HG02571 (cell line): ENCODE data around the gene FAM186B.
A peak's percentile ranks its signal among the peaks of the same experiment; 100 is the strongest.
"Not testable (repeated sequence)": the region's sequence is repeated elsewhere in the genome, so short reads cannot be mapped to it uniquely, and the experiment has no call there.

Experiments
- ATAC-seq: cut with Tn5 transposase; IDR thresholded peaks from one replicate; pipeline ENCODE4 v1.9.1; 2021; ENCODE audit warnings: mild to moderate bottlenecking, moderate library complexity; ENCODE audit not compliant: unreplicated experiment

The FAM186B gene

DNA sequence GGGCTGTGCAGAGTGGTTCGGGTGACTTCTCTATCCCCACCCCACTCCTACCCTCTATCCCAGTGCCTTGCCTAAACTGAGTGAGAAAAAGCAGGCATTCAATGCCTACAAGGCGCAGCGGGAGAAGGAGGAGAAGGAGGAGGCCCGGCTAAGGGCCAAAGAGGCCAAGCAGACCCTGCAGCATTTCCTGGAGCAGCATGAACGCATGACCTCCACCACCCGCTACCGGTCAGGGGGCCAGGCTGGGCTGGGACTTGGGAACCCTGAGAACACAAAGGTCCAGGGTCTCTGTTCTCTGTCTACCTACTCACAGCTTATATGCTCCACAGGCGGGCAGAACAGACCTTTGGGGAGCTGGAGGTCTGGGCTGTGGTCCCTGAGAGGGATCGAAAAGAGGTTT is 29.6 kb upstream of the FAM186B start:
- ATAC-seq = no peak

DNA sequence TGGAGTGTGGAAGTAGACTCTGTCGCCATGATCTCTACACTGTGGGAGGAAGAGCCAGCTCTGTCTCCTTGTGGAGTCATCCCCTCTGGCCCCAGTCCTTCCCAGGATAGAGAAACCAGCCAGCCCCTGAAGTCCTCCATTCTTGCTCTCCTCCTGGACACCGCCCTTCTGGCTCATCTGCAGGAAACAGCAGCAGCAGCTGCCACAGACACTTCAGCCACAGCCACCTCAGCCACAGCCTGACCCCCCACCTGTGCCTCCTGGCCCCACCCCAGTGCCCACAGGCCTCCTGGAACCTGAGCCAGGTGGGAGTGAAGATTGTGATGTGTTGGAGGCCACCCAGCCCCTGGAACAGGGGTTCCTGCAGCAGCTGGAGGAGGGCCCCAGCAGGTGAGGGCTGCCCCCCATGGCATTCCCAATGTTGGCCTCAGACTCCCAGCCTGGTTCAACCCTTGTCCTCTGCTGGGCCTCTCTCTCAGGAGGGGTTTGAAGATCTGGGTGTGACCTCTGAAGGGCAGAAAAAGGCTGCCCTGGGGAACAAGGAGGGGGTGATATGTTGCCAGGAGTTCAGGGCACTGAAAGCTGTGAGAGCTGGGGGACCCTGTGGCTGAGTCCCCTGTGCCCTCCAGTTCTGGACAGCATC is 28.4 kb upstream of the FAM186B start:
- ATAC-seq = no peak

- no peak for ATAC-seq
These were observed 27.7 kb upstream of the FAM186B start for GRCh38 chr12:49632986-49633702.

GRCh38 chr12:49632401-49632800 is 27.0 kb upstream of the FAM186B start:
- no peak for ATAC-seq

- ATAC-seq = no peak
These were observed 26.0 kb upstream of the FAM186B start for GRCh38 chr12:49631336-49631907.

GRCh38 chr12:49627752-49628360 is 22.4 kb upstream of the FAM186B start:
- ATAC-seq = no peak

- no peak for ATAC-seq
These were observed 21.4 kb upstream of the FAM186B start for GRCh38 chr12:49626836-49627235.

DNA sequence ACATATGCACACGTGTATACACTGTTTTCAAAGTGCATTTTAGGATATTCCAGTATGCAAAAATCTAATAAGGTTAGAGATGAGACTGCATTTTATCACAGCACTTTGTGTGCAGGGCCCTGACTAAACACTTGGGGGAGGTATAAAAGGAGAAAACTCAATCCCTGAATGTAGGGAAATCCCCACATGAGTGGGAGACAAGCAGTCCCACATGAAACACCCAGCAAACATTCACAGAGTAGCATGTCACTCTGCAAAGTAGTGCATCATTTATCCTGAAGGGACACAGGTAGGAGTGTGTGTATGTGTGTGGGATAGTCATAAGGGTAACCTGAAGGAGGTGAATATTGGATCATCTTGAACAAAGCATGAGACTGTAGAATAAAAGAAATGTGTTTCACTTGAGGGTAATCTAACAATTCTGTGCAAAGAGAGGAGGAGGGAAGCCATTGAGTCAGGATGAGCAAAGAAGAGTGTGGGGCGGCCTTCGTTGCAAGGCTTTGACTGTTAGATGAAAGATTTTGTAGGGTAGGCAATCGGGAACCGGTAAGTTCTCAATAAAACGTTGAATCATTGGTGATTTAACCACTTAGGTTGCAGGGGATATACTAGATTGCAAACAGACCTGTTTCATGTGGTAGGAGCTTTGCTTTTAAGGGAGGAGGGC is 20.9 kb upstream of the FAM186B start:
- no peak for ATAC-seq

- ATAC-seq = no peak
These were observed 19.6 kb upstream of the FAM186B start for GRCh38 chr12:49624921-49625577.

- peak; percentile 64 for ATAC-seq
These were observed 17.9 kb upstream of the FAM186B start, which contains the start of gene PRPF40B for GRCh38 chr12:49623142-49623904. PRPF40B (plus strand) TSS chr12:49623561; CDS start chr12:49623591, 30 bp downstream.

- ATAC-seq = peak; percentile 23
These were observed 17.2 kb upstream of the FAM186B start for GRCh38 chr12:49622501-49623141.

DNA sequence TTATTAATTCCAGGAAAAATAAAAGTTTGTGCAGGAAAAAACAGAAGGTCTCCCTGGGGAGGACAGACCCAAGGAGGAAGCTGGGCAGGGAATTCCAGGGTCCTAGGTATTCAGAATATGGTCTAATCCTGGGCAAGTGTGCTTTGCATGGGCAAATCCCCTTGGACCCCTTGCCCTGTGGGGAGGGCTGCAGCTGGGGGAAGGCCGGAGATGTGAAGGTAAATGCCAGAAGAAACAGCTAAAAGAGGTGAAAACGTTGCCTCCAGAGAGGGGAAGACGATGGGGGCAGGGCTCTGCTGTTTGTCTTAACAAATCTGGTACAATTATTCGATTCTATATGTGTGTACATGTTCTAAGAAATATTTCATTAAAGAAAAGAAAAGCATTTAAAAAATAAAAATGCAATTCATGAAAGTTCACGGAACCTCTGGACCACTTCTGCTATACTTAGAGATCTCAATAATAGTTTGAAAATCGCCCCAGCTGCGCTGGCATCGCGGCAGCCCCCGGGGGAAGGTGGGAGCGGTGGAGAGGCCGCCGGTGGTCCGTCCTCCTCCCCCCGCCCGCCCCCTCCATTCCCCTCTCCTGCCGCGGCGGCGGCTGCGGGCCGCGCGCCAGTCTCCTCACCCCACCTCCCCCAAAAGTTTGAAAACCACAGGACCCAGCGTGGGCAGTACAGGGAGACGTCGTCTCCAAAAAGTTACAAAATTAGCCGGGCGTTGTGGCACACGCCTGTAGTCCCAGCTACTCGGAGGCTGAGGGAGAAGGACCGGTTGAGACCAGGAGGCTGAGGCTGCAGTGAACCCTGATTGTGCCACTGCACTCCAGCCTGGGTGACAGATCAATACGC is 16.4 kb upstream of the FAM186B start:
- ATAC-seq = peak; percentile 6

- ATAC-seq = no peak
These were observed 13.8 kb upstream of the FAM186B start for GRCh38 chr12:49619286-49619685.

DNA sequence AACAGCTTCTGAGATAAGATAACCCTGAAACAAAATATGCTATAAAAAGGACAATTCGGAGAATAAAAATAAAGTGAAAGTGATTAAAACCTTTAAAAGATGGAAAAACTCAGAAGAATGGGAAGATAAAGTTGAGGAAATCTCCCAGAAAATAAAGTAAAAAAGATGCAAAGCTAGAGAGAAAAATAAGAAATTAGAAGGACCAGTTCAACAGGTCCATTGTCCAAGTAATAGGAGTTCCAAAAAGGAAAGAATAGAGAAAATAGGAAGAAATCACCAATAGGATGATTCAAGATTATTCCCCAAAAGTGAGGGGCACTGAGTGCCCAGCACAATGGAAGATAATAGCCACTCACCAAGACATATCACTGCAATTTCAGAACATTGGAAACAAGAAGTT is 13.1 kb upstream of the FAM186B start:
- ATAC-seq = no peak

DNA sequence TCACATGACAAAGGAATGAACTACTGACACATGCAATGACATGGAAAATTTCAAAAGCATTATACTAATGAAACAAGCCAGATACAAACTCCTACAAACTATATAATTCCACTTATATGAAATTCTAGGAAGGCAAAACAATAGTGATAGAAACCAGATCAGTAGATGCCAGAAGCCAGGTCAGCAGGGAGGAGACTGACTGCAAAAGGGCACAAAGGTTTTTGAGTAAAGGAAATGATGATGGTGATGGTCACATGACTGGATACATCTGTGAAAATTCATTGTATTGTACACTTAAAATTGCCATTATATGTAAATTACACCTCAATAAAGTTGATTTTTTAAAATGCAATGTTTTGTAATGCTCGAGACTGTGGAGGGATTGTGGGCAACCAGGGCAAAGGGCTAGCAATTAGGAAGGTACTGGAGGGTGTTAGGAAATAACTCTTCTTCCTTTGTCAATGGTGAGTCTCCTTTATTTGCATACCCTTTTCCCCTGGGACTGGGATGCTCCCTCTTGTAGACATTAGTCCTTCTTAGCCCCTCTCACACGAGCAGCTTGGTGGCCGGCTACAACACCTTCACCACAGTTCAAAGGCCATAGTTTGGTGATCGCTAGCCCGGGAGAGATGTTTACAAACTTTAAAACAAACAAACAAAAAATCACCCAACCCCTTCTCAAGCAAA is 11.2 kb upstream of the FAM186B start:
- no peak for ATAC-seq

DNA sequence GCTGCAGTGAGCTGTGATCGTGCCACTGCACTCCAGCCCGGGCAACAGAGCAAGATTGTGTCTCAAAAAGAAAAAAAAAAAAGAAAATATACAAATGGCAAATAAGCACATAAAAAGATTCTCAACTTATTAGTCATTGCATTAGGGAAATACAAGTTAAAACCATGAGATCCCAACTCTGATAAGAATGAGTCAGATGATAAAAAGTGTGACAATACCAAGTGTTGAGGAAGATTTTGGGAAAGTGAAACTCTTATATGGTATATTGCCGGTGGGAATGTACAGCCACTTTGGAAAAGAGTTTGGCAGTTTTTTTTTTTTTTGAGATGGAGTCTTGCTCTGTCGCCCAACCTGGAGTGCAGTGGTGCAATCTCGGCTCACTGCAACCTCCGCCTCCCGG is 10.3 kb upstream of the FAM186B start:
- no peak for ATAC-seq

DNA sequence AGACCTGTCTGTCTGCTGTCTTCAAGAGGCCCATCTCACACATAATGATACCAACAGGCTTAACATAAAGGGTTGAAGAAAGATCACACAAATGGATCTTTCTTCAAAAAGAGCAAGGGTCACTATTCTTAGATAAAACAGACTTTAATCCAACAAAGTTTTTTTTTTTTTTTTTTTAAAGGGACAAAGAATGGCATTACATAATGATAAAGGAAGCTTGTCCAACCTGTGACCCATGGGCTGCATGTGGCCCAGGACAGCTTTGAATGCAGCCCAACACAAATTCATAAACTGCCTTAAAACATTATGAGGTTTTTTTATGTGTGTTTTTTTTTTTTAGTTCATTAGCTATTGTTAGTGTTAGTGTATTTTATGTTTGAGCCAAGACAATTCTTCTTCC is 6.8 kb upstream of the FAM186B start:
- no peak for ATAC-seq

GRCh38 chr12:49610785-49611184 is 5.3 kb upstream of the FAM186B start:
- not testable (repeated sequence) for ATAC-seq
